Keratinocyte (primary cell): ENCODE measurements around the gene MYBPC1. TPM values are rescaled to one million over a fixed set of nuclear protein-coding genes. Genes with fewer than 3 reads are reported as not detected.

Experiments
- DNase-seq: peaks from one replicate; pipeline ENCODE4 v3.0.0-alpha.2; 2011; ENCODE audit warnings: low read depth, missing footprints, low spot score
- FAIRE-seq: peaks from 2 replicates; lab custom pipeline; 2011; peaks lifted over from hg19 to GRCh38; lab: Jason Lieb, UNC
- H2AFZ ChIP-seq: 2 replicates; pipeline ENCODE4 v1.6.0; 2012; ENCODE audit warnings: low read length, control low read depth, inconsistent platforms; ENCODE audit not compliant: control insufficient read depth
- H3K27ac ChIP-seq: 2 replicates; pipeline ENCODE4 v1.5.1; 2011; ENCODE audit warnings: low read length; ENCODE audit not compliant: control insufficient read depth, insufficient read depth
- H3K27me3 ChIP-seq: 3 replicates; pipeline ENCODE4 v1.6.0; 2011; ENCODE audit warnings: low read length; ENCODE audit not compliant: control insufficient read depth, insufficient read depth; ENCODE audit errors: extremely low read depth
- H3K36me3 ChIP-seq, 2 experiments: 2 replicates in 1 of 2; 3 replicates in 1 of 2; pipeline ENCODE4 v1.5.1; 2011; ENCODE audit warnings: low read length in 2 of 2, mild to moderate bottlenecking in 1 of 2; ENCODE audit not compliant: control insufficient read depth in 2 of 2, insufficient read depth in 2 of 2; ENCODE audit errors: extremely low read depth in 1 of 2
- H3K4me1 ChIP-seq: 3 replicates; pipeline ENCODE4 v1.5.1; 2011; ENCODE audit warnings: low read length; ENCODE audit not compliant: control insufficient read depth, insufficient read depth; ENCODE audit errors: extremely low read depth
- H3K4me2 ChIP-seq: 3 replicates; pipeline ENCODE4 v1.6.0; 2011; ENCODE audit warnings: low read depth, low read length; ENCODE audit not compliant: control insufficient read depth, insufficient read depth; ENCODE audit errors: extremely low read depth
- H3K4me3 ChIP-seq, 3 experiments: fragments of 200-600 bp in 1 of 3; sonication (generic) in 1 of 3; 2 replicates in 2 of 3; 3 replicates in 1 of 3; pipeline ENCODE4 v1.5.1; 2011 to 2016; ENCODE audit warnings: low read length in 3 of 3, mild to moderate bottlenecking in 3 of 3, control low read depth in 2 of 3, inconsistent platforms in 1 of 3, low read depth in 1 of 3, mixed read lengths in 1 of 3, mixed run types in 1 of 3, moderate library complexity in 1 of 3; ENCODE audit not compliant: control insufficient read depth in 2 of 3, insufficient read depth in 2 of 3; ENCODE audit errors: extremely low read depth in 1 of 3
- H3K79me2 ChIP-seq: 2 replicates; pipeline ENCODE4 v1.6.0; 2012; ENCODE audit warnings: low read length; ENCODE audit not compliant: control insufficient read depth, insufficient read depth
- H3K9ac ChIP-seq: 3 replicates; pipeline ENCODE4 v1.6.0; 2011; ENCODE audit warnings: low read length; ENCODE audit not compliant: control insufficient read depth, insufficient read depth; ENCODE audit errors: extremely low read depth
- H3K9me1 ChIP-seq: 3 replicates; pipeline ENCODE4 v1.6.0; 2011; ENCODE audit warnings: low read length; ENCODE audit not compliant: control insufficient read depth, insufficient read depth; ENCODE audit errors: extremely low read depth
- H3K9me3 ChIP-seq: 2 replicates; pipeline ENCODE4 v1.5.1; 2012; ENCODE audit warnings: low read depth, low read length; ENCODE audit not compliant: control insufficient read depth
- H4K20me1 ChIP-seq: 3 replicates; pipeline ENCODE4 v1.6.0; 2011; ENCODE audit warnings: low read length; ENCODE audit not compliant: control insufficient read depth, insufficient read depth; ENCODE audit errors: extremely low read depth
- EZH2 ChIP-seq: IDR thresholded peaks from one replicate; pipeline ENCODE4 v1.6.1; 2012; ENCODE audit warnings: inconsistent platforms, mild to moderate bottlenecking, low read length, moderate library complexity
- dilution Hi-C: fragments of 300-500 bp; cut with MboI; formaldehyde crosslinking; loops from one replicate; pipeline ENCODE4 v1.7.0; 2020; ENCODE audit warnings: low sequenced_read_pairs; ENCODE audit not compliant: extremely low pct_ligation_motif_present
- polyA plus RNA-seq, 5 experiments: library from polyadenylated mRNA; depleted of rRNA in 3 of 5; stranded (reverse) in 3 of 5; stranded (forward) in 1 of 5; unstranded in 1 of 5; fragments of >200 nt; gene quantifications; 1 replicate in 1 of 5; 2 replicates in 3 of 5; 3 replicates in 1 of 5; pipeline versions ENCODE4 v1.2.1 to v1.2.3, GENCODE V29; 2011 to 2012; ENCODE audit warnings: missing spikeins in 2 of 5, low read depth in 1 of 5, low replicate concordance in 1 of 5
- TF ChIP-seq, protein P1 (sequence below), 3 experiments: IDR thresholded peaks in 1 of 3; conservative IDR thresholded peaks in 1 of 3; optimal IDR thresholded peaks in 1 of 3; 2 replicates in 2 of 3; 3 replicates in 1 of 3; pipeline versions ENCODE3 to v1.5.1; 2011; ENCODE audit warnings: low read length in 3 of 3, mild to moderate bottlenecking in 3 of 3, moderate library complexity in 2 of 3, control low read depth in 1 of 3, inconsistent platforms in 1 of 3; ENCODE audit not compliant: insufficient read depth in 2 of 3; ENCODE audit errors: extremely low read depth in 1 of 3

Gene MYBPC1
- polyA plus RNA-seq, 1 donor (not counting 4 experiments of a cell fraction or from before 2014, with no cell fraction given): not detected

DNA sequence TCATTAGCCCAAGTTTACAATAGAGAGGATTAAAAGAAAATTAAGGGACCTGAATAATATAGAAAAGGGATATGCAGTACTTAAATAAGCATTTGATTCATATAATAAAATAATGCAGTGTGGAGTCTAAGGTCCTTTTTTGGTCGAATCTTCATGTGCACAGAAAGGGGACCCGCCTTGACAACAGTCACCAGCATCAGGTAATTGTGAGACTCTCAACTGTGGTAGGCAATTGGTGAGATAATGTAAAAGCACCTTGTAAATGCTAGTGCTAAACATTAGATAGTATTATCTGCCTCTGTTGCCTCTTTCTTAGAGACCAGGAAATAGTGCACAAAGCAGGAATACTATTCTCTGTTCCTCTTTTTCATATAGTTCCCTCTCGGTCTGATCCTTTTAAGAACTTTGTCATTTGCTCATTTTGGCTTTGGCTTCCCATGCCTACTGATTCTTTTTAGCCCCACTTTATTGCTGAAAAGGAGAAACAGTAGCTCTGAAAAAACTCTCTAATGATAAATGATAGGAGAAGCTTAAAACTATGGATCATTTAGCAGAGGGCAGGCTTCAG, 120.2 kb downstream of the MYBPC1 start:
- Histone ChIP-seq H3K27me3 (no peaks in the 10 kb centered on the region), H3K4me3 (no peak overlapping the region), H3K79me2 (peaks cover 3% of the 10 kb centered on the region), H2AFZ (no peak overlapping the region), H4K20me1 (no peaks in the 10 kb centered on the region), H3K9me3 (no peaks in the 10 kb centered on the region), H3K9me1 (no peaks in the 10 kb centered on the region), H3K27ac (no peak overlapping the region), H3K4me2 (no peak overlapping the region), H3K9ac (no peak overlapping the region), H3K4me1 (no peaks in the 10 kb centered on the region), H3K36me3 (no peaks in the 10 kb centered on the region)
- DNase-seq: no peak
- TF ChIP-seq, protein P1, sequence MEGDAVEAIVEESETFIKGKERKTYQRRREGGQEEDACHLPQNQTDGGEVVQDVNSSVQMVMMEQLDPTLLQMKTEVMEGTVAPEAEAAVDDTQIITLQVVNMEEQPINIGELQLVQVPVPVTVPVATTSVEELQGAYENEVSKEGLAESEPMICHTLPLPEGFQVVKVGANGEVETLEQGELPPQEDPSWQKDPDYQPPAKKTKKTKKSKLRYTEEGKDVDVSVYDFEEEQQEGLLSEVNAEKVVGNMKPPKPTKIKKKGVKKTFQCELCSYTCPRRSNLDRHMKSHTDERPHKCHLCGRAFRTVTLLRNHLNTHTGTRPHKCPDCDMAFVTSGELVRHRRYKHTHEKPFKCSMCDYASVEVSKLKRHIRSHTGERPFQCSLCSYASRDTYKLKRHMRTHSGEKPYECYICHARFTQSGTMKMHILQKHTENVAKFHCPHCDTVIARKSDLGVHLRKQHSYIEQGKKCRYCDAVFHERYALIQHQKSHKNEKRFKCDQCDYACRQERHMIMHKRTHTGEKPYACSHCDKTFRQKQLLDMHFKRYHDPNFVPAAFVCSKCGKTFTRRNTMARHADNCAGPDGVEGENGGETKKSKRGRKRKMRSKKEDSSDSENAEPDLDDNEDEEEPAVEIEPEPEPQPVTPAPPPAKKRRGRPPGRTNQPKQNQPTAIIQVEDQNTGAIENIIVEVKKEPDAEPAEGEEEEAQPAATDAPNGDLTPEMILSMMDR (optimal IDR thresholded peaks at IDR 0.05 in 1 of 3, IDR thresholded peaks at IDR 0.05 in 1 of 3, conservative IDR thresholded peaks at IDR 0.05 in 1 of 3; ENCODE audit: extremely low read depth in 1 of 3, insufficient read depth in 2 of 3, low read length in 3 of 3): no peak
- no peak for TF ChIP-seq EZH2
- no peak for FAIRE-seq
- dilution Hi-C loops: no loop called here

DNA sequence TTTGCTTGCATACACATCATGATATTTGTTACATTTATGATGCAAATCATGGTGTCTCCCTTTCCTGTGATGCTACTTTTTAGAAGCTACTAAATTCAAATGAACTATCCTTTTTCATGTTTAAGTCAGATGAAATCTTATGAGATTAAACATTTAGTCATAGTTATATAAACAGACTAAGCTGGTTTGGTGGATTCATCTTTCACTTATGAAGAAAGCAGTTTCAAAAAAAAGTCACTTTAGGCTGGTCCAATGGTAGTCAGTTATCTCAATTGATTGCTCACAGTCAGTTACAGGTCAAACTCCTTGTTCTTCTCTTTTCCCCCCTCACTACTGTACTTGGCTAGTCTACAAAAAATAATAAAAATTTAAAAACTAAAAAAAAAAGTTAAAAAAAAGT, 124.8 kb downstream of the MYBPC1 start:
- no peak for FAIRE-seq
- TF ChIP-seq EZH2: no peak
- TF ChIP-seq, protein P1 (optimal IDR thresholded peaks at IDR 0.05 in 1 of 3, IDR thresholded peaks at IDR 0.05 in 1 of 3, conservative IDR thresholded peaks at IDR 0.05 in 1 of 3; ENCODE audit: extremely low read depth in 1 of 3, insufficient read depth in 2 of 3, low read length in 3 of 3): no peak
- H4K20me1 ChIP-seq: no peaks in the 10 kb centered on the region
- no peaks in the 10 kb centered on the region for H3K36me3 ChIP-seq
- H3K9me3 ChIP-seq: no peaks in the 10 kb centered on the region
- H3K4me3 ChIP-seq: no peak overlapping the region
- no peak overlapping the region for H3K27ac ChIP-seq
- dilution Hi-C loops: no loop called here
- DNase-seq: no peak
- no peak overlapping the region for H2AFZ ChIP-seq
- no peak overlapping the region for H3K9ac ChIP-seq
- H3K27me3 ChIP-seq: no peaks in the 10 kb centered on the region
- H3K79me2 ChIP-seq: no peaks in the 10 kb centered on the region
- no peaks in the 10 kb centered on the region for H3K9me1 ChIP-seq
- H3K4me2 ChIP-seq: no peak overlapping the region
- no peaks in the 10 kb centered on the region for H3K4me1 ChIP-seq
